HEK293T (cell line): ENCODE results near the gene TEX9.

ENCODE experiments used
- ARNT ChIP-seq: fragments of 450-650 bp; IDR thresholded peaks from 2 replicates; pipeline ENCODE4 v1.6.1; 2017; ENCODE audit warnings: mild to moderate bottlenecking
- BHLHE40 ChIP-seq: fragments of 450-650 bp; IDR thresholded peaks from 2 replicates; pipeline ENCODE4 v1.6.1; 2016; ENCODE audit warnings: mild to moderate bottlenecking, moderate library complexity, borderline replicate concordance
- ELF4 ChIP-seq: fragments of 450-650 bp; IDR thresholded peaks from 2 replicates; pipeline ENCODE4 v1.6.1; 2017; ENCODE audit warnings: antibody characterized with exemption
- FOXA1 ChIP-seq: fragments of 450-650 bp; IDR thresholded peaks from 2 replicates; pipeline ENCODE4 v1.6.1; 2016; ENCODE audit warnings: mild to moderate bottlenecking
- FOXK2 ChIP-seq: fragments of 450-650 bp; IDR thresholded peaks from 2 replicates; pipeline ENCODE4 v1.6.1; 2016; ENCODE audit warnings: mild to moderate bottlenecking
- FOXM1 ChIP-seq: fragments of 450-650 bp; IDR thresholded peaks from 2 replicates; pipeline ENCODE4 v1.6.1; 2017; ENCODE audit warnings: mild to moderate bottlenecking, borderline replicate concordance
- HDGF ChIP-seq: fragments of 450-650 bp; IDR thresholded peaks from 2 replicates; pipeline ENCODE4 v1.6.1; 2017; ENCODE audit warnings: antibody characterized with exemption, borderline replicate concordance
- L3MBTL2 ChIP-seq: fragments of 450-650 bp; conservative IDR thresholded peaks from 2 replicates; pipeline ENCODE4 v1.6.1; 2016; ENCODE audit warnings: mild to moderate bottlenecking
- LEF1 ChIP-seq: fragments of 450-650 bp; IDR thresholded peaks from 2 replicates; pipeline ENCODE4 v1.6.1; 2017; ENCODE audit warnings: mild to moderate bottlenecking, borderline replicate concordance
- NFRKB ChIP-seq: fragments of 450-650 bp; IDR thresholded peaks from 2 replicates; pipeline ENCODE4 v1.6.1; 2016; ENCODE audit warnings: mild to moderate bottlenecking, moderate library complexity
- PKNOX1 ChIP-seq: fragments of 450-650 bp; IDR thresholded peaks from 2 replicates; pipeline ENCODE4 v1.6.1; 2016
- SP1 ChIP-seq: fragments of 450-650 bp; IDR thresholded peaks from 2 replicates; pipeline ENCODE4 v1.6.1; 2017
- SUZ12 ChIP-seq: fragments of 450-650 bp; IDR thresholded peaks from 2 replicates; pipeline ENCODE4 v1.6.1; 2016; ENCODE audit warnings: mild to moderate bottlenecking
- ZNF384 ChIP-seq: fragments of 450-650 bp; IDR thresholded peaks from 2 replicates; pipeline ENCODE4 v1.6.1; 2016

- TF ChIP-seq SP1 (no peak), FOXA1 (no peak), L3MBTL2 (no peak), NFRKB (no peak), SUZ12 (no peak), FOXK2 (no peak), BHLHE40 (no peak), ELF4 (no peak), PKNOX1 (no peak), ARNT (no peak), FOXM1 (no peak), LEF1 (no peak), ZNF384 (no peak), HDGF (no peak)
Measured at GRCh38 chr15:56425276-56425675, 60.0 kb downstream of the TEX9 start.
